K562 (cell line): ENCODE measurements around the gene CD48. TPM values are rescaled to one million over a fixed set of nuclear protein-coding genes. Genes with fewer than 3 reads are reported as not detected.
A peak's percentile ranks its signal among the peaks of the same experiment; 100 is the strongest.

Experiments used
- ATAC-seq: fragments of 200-7000 bp; cut with Tn5 transposase; 3 replicates; pipeline ENCODE4 v1.9.1; 2020; ENCODE audit warnings: moderate library complexity
- BruUV-seq: library from RNA; stranded (reverse); fragments of 400-500 nt; replicated peaks from 2 replicates; lab custom pipeline; 2021; lab: Mats Ljungman, UMichigan
- CTCF ChIA-PET: fragments of 300-600 bp; formaldehyde crosslinking; extraction: SDS; loops from one replicate; lab custom pipeline; 2021; ENCODE audit warnings: low intra/inter-chr PET ratio; lab: Yijun Ruan, JAX
- POLR2A ChIA-PET: fragments of 300-600, 350-650 bp; sonication (Branson Sonifier 250); formaldehyde crosslinking; extraction: SDS; loops from one replicate; lab custom pipeline; 2021; ENCODE audit warnings: antibody characterized with exemption, inconsistent platforms; lab: Yijun Ruan, JAX
- DNase-seq, 4 experiments: peaks; one replicate each; pipeline versions ENCODE4 v3.0.0 to v3.0.0-alpha.2; 2011 to 2018; ENCODE audit warnings: low spot score in 3 of 4, mixed read lengths in 3 of 4; ENCODE audit errors: extremely low read depth in 1 of 4
- FAIRE-seq: peaks from 2 replicates; lab custom pipeline; 2011; peaks lifted over from hg19 to GRCh38; lab: Jason Lieb, UNC
- H2AFZ ChIP-seq: 2 replicates; pipeline ENCODE4 v1.6.0; 2011; ENCODE audit warnings: low read depth, low read length, control low read depth, inconsistent platforms
- H3K27ac ChIP-seq: fragments of 200-600 bp; 3 replicates; pipeline ENCODE4 v1.8.0; 2011; ENCODE audit warnings: low read depth, mild to moderate bottlenecking, control low read depth, inconsistent platforms, low read length, moderate library complexity, mixed read lengths; ENCODE audit errors: extremely low read depth
- H3K27me3 ChIP-seq, 2 experiments: fragments of 300-600 bp in 1 of 2; 2 replicates in 1 of 2; 3 replicates in 1 of 2; pipeline versions ENCODE4 v1.6.0 to v1.8.0; 2011; ENCODE audit warnings: inconsistent platforms in 2 of 2, low read length in 2 of 2, mild to moderate bottlenecking in 1 of 2, mixed read lengths in 1 of 2, moderate library complexity in 1 of 2; ENCODE audit not compliant: control insufficient read depth in 2 of 2, insufficient read depth in 2 of 2
- H3K36me3 ChIP-seq: fragments of 300-600 bp; 3 replicates; pipeline ENCODE4 v1.8.0; 2011; ENCODE audit warnings: mild to moderate bottlenecking, low read length, inconsistent platforms; ENCODE audit not compliant: control insufficient read depth, insufficient read depth
- H3K4me1 ChIP-seq, 2 experiments: fragments of 200-600 bp in 1 of 2; replicated peaks in 1 of 2; 2 replicates in 1 of 2; 3 replicates in 1 of 2; pipeline versions ENCODE4 v1.5.1 to v1.8.0; 2011; ENCODE audit warnings: inconsistent platforms in 2 of 2, low read length in 2 of 2, mild to moderate bottlenecking in 1 of 2, mixed read lengths in 1 of 2, moderate library complexity in 1 of 2; ENCODE audit not compliant: control insufficient read depth in 2 of 2, insufficient read depth in 2 of 2
- H3K4me2 ChIP-seq: 2 replicates; pipeline ENCODE4 v1.6.1; 2011; ENCODE audit warnings: low read length, control low read depth, inconsistent platforms, mixed read lengths; ENCODE audit not compliant: insufficient read depth
- H3K4me3 ChIP-seq: fragments of 200-600 bp; sonication (generic), shearing (Covaris generic); 2 replicates; pipeline ENCODE4 v1.5.1; 2016; ENCODE audit warnings: control low read depth, inconsistent platforms
- H3K79me2 ChIP-seq: fragments of 200-600 bp; 3 replicates; pipeline ENCODE4 v1.8.0; 2011; ENCODE audit warnings: low read length, inconsistent platforms; ENCODE audit not compliant: control insufficient read depth, insufficient read depth
- H3K9ac ChIP-seq, 2 experiments: 2 replicates each; pipeline versions ENCODE4 v1.6.0 to v1.6.1; 2011; ENCODE audit warnings: low read depth in 2 of 2, low read length in 2 of 2, control low read depth in 1 of 2, inconsistent platforms in 1 of 2, mild to moderate bottlenecking in 1 of 2, mixed read lengths in 1 of 2; ENCODE audit not compliant: insufficient read depth in 1 of 2
- H3K9me1 ChIP-seq: one replicate; pipeline ENCODE4 v1.6.0; 2011; ENCODE audit warnings: inconsistent platforms, mild to moderate bottlenecking, low read length, moderate library complexity; ENCODE audit not compliant: control insufficient read depth, insufficient read depth
- H3K9me3 ChIP-seq: replicated peaks from 2 replicates; pipeline ENCODE4 v1.5.1; 2011; ENCODE audit warnings: low read depth, low read length, inconsistent platforms; ENCODE audit not compliant: control insufficient read depth, insufficient read depth
- H4K20me1 ChIP-seq: replicated peaks from 2 replicates; pipeline ENCODE4 v1.6.1; 2011; ENCODE audit warnings: low read length, inconsistent platforms, mixed read lengths; ENCODE audit not compliant: control insufficient read depth, insufficient read depth
- BCOR ChIP-seq: fragments of 450-650 bp; IDR thresholded peaks from 2 replicates; pipeline ENCODE4 v1.6.1; 2016
- BRF2 ChIP-seq: IDR thresholded peaks from 3 replicates; pipeline ENCODE4 v1.6.1; 2011; ENCODE audit warnings: borderline replicate concordance, mild to moderate bottlenecking; ENCODE audit not compliant: insufficient read length, insufficient read depth
- CCAR2 ChIP-seq: fragments of 200-400 bp; formaldehyde crosslinking; IDR thresholded peaks from 2 replicates; pipeline ENCODE4 v1.6.1; 2017; ENCODE audit warnings: mild to moderate bottlenecking, low read depth, low read length
- HNRNPL ChIP-seq: fragments of 200-400 bp; formaldehyde crosslinking; IDR thresholded peaks from 2 replicates; pipeline ENCODE4 v1.6.1; 2017; ENCODE audit warnings: low read depth, mild to moderate bottlenecking, low read length
- KLF10 ChIP-seq: fragments of 250-450 bp; sonication (Bioruptor Pico); IDR thresholded peaks from 2 replicates; pipeline ENCODE4 v1.6.1; 2021; ENCODE audit warnings: matching md5 sums
- MTA3 ChIP-seq: fragments of 450-650 bp; formaldehyde crosslinking; IDR thresholded peaks from 2 replicates; pipeline ENCODE4 v1.6.1; 2017; ENCODE audit warnings: mild to moderate bottlenecking, borderline replicate concordance
- NR0B1 ChIP-seq: fragments of 450-650 bp; IDR thresholded peaks from one replicate; pipeline ENCODE4 v1.6.1; 2018; ENCODE audit warnings: mild to moderate bottlenecking, moderate library complexity; ENCODE audit not compliant: partially characterized antibody
- SRSF3 ChIP-seq: fragments of 200-400 bp; formaldehyde crosslinking; IDR thresholded peaks from 2 replicates; pipeline ENCODE4 v1.6.1; 2016; ENCODE audit warnings: mild to moderate bottlenecking, low read length, moderate library complexity; ENCODE audit not compliant: insufficient read depth
- ZNF778 ChIP-seq: fragments of 450-650 bp; formaldehyde crosslinking; IDR thresholded peaks from 2 replicates; pipeline ENCODE4 v1.4.0; 2020; ENCODE audit warnings: mild to moderate bottlenecking, moderate library complexity
- ZZZ3 ChIP-seq: fragments of 450-650 bp; IDR thresholded peaks from 2 replicates; pipeline ENCODE4 v1.6.1; 2016; ENCODE audit warnings: antibody characterized with exemption, mild to moderate bottlenecking, moderate library complexity
- WGBS: fragments of 100-300 bp; shearing (Covaris generic); methylation state at CpG from one replicate; pipeline ENCODE4 v1.1.6; 2016; ENCODE audit warnings: low coverage, mixed read lengths; ENCODE audit not compliant: insufficient coverage; ENCODE audit errors: missing lambda C conversion rate; 5-methylcytosine and 5-hydroxymethylcytosine counted together
- in situ Hi-C: fragments of 300-500 bp; cut with MboI; formaldehyde crosslinking; loops from 4 replicates; pipeline ENCODE4 v1.15.0; 2018; ENCODE audit warnings: inconsistent platforms, mixed read lengths
- intact Hi-C: fragments of 100-400 bp; cut with micrococcal nuclease; formaldehyde crosslinking; loops from 2 replicates; pipeline ENCODE4 v1.14.2; 2022
- polyA plus RNA-seq, 8 experiments: library from polyadenylated mRNA; depleted of rRNA in 4 of 8; stranded (reverse) in 5 of 8; unstranded in 3 of 8; fragments of >200 nt; fragmentation: Nextera tagmentation in 2 of 8; fragmentation: Illumina TruSeq in 1 of 8; extraction: Ambion mirVana in 2 of 8; extraction: Trizol in 1 of 8; gene quantifications; 2 replicates each; pipeline versions ENCODE4 v1.2.1 to v1.2.3, GENCODE V29; 2011 to 2014; ENCODE audit warnings: inconsistent platforms in 1 of 8, missing spikeins in 1 of 8
- total RNA-seq, 7 experiments: library from RNA; depleted of rRNA in 6 of 7; stranded (reverse); fragments of >200 nt in 6 of 7; fragmentation: Illumina TruSeq in 2 of 7; extraction: Trizol in 2 of 7; gene quantifications; 2 replicates each; pipeline versions ENCODE4 v1.2.1 to v1.2.3, GENCODE V29; 2011 to 2021; ENCODE audit warnings: low replicate concordance in 1 of 7

CD48 gene
- total and polyA plus RNA-seq, 9 of the 15 experiments (the other 6 are each of a cell fraction or from before 2014, with no cell fraction given): 0.10 to 0.42 (median 0.29) TPM; not detected in 3

- no peak overlapping the region for H3K4me2 ChIP-seq
- peaks cover 0 to 12% of the 10 kb centered on the region in 2 experiments; a peak in 4 of 5 replicates for H3K4me1 ChIP-seq
- ATAC-seq (peak; percentile 44), DNase-seq (no peak), FAIRE-seq (no peak)
- in situ Hi-C loops (no loop called here), intact Hi-C loops (no loop called here)
- H3K9me1 ChIP-seq: no peaks in the 10 kb centered on the region
- no peaks in the 10 kb centered on the region for H3K79me2 ChIP-seq
- H3K36me3 ChIP-seq: no peaks in the 10 kb centered on the region
- peak overlapping the region; percentile 51 for H2AFZ ChIP-seq
- no peaks in the 10 kb centered on the region for H3K27me3 ChIP-seq
- CTCF ChIA-PET: no interaction called here
- H3K27ac ChIP-seq: no peak overlapping the region
- H4K20me1 ChIP-seq: no peaks in the 10 kb centered on the region
- TF ChIP-seq BRF2 (no peak), CCAR2 (no peak), SRSF3 (no peak), KLF10 (CRISPR knock-in tag) (no peak), ZNF778 (CRISPR knock-in tag) (no peak), ZZZ3 (no peak), BCOR (no peak), MTA3 (no peak), NR0B1 (no peak), HNRNPL (no peak)
- H3K4me3 ChIP-seq: no peak overlapping the region
- POLR2A ChIA-PET: no interaction called here
- BruUV-seq: no TSS peak
- H3K9me3 ChIP-seq: peaks cover 2% of the 10 kb centered on the region; the same call in 1 of the 2 replicates
- H3K9ac ChIP-seq: no peak overlapping the region
- 19% methylated on average over 1 of the region's 1 CpG for WGBS
Measured at GRCh38 chr1:160646180-160646579, 65.4 kb downstream of the CD48 start.
